HepG2 (cell line): ENCODE results near the gene ABHD17C. TPM values are rescaled to one million over a fixed set of nuclear protein-coding genes. Genes with fewer than 3 reads are reported as not detected.
A peak's percentile ranks its signal among the peaks of the same experiment; 100 is the strongest.

Experiments used
- ERF ChIP-seq: IDR thresholded peaks from 2 replicates; pipeline ENCODE4 v1.6.1; 2018; ENCODE audit warnings: missing biosample characterization, missing genetic modification reagents
- ISX ChIP-seq: sonication (generic); formaldehyde crosslinking; conservative IDR thresholded peaks from 2 replicates; pipeline ENCODE4 v1.5.0; 2020; ENCODE audit warnings: missing genetic modification reagents
- NRL ChIP-seq: sonication (generic); formaldehyde crosslinking; IDR thresholded peaks from 2 replicates; pipeline ENCODE4 v1.5.0; 2020; ENCODE audit warnings: missing genetic modification reagents, mild to moderate bottlenecking, moderate library complexity, borderline replicate concordance
- PCBP1 ChIP-seq: fragments of 200-400 bp; formaldehyde crosslinking; IDR thresholded peaks from 2 replicates; pipeline ENCODE4 v1.6.1; 2017; ENCODE audit warnings: mild to moderate bottlenecking, low read depth, low read length, borderline replicate concordance
- POGZ ChIP-seq: sonication (generic); formaldehyde crosslinking; IDR thresholded peaks from 2 replicates; pipeline ENCODE4 v1.4.0; 2020; ENCODE audit warnings: mild to moderate bottlenecking, missing genetic modification reagents
- RNF219 ChIP-seq: sonication (generic); formaldehyde crosslinking; IDR thresholded peaks from 2 replicates; pipeline ENCODE4 v1.5.0; 2020; ENCODE audit warnings: mild to moderate bottlenecking, missing genetic modification reagents
- SP140L ChIP-seq: sonication (generic); formaldehyde crosslinking; IDR thresholded peaks from 2 replicates; pipeline ENCODE4 v1.4.0; 2020; ENCODE audit warnings: missing genetic modification reagents, borderline replicate concordance
- SP4 ChIP-seq: sonication (generic); formaldehyde crosslinking; IDR thresholded peaks from 2 replicates; pipeline ENCODE4 v1.8.1; 2023; ENCODE audit warnings: mild to moderate bottlenecking, missing genetic modification reagents
- STAT6 ChIP-seq: sonication (generic); formaldehyde crosslinking; IDR thresholded peaks from 2 replicates; pipeline ENCODE4 v1.4.0; 2020; ENCODE audit warnings: missing genetic modification reagents, mild to moderate bottlenecking, borderline replicate concordance
- ZC3H4 ChIP-seq: sonication (generic); formaldehyde crosslinking; IDR thresholded peaks from 2 replicates; pipeline ENCODE4 v1.4.0; 2020; ENCODE audit warnings: missing genetic modification reagents, borderline replicate concordance
- ZNF160 ChIP-seq: sonication (generic); formaldehyde crosslinking; IDR thresholded peaks from 2 replicates; pipeline ENCODE4 v1.8.0; 2022; ENCODE audit warnings: mild to moderate bottlenecking, inconsistent platforms, missing genetic modification reagents
- ZNF20 ChIP-seq: sonication (generic); formaldehyde crosslinking; IDR thresholded peaks from 2 replicates; pipeline ENCODE4 v1.4.0; 2020; ENCODE audit warnings: mild to moderate bottlenecking, moderate library complexity, missing genetic modification reagents
- ZNF256 ChIP-seq: sonication (generic); formaldehyde crosslinking; conservative IDR thresholded peaks from 2 replicates; pipeline ENCODE4 v1.4.0; 2020; ENCODE audit warnings: missing genetic modification reagents
- ZNF335 ChIP-seq: sonication (generic); formaldehyde crosslinking; IDR thresholded peaks from 2 replicates; pipeline ENCODE4 v1.4.0; 2020; ENCODE audit warnings: missing genetic modification reagents
- ZNF414 ChIP-seq: sonication (generic); formaldehyde crosslinking; IDR thresholded peaks from 2 replicates; pipeline ENCODE4 v1.5.0; 2020; ENCODE audit warnings: missing genetic modification reagents
- ZNF546 ChIP-seq: sonication (generic); formaldehyde crosslinking; conservative IDR thresholded peaks from 2 replicates; pipeline ENCODE4 v1.8.1; 2023; ENCODE audit warnings: mild to moderate bottlenecking, missing genetic modification reagents
- ZNF7 ChIP-seq: IDR thresholded peaks from 2 replicates; pipeline ENCODE4 v1.6.1; 2016; ENCODE audit warnings: missing biosample characterization, missing genetic modification reagents
- ZNF761 ChIP-seq: sonication (generic); formaldehyde crosslinking; conservative IDR thresholded peaks from 2 replicates; pipeline ENCODE4 v1.4.0; 2020; ENCODE audit warnings: mild to moderate bottlenecking, missing genetic modification reagents
- ZNF773 ChIP-seq: sonication (generic); formaldehyde crosslinking; IDR thresholded peaks from 2 replicates; pipeline ENCODE4 v1.4.0; 2020; ENCODE audit warnings: missing genetic modification reagents, borderline replicate concordance
- polyA plus RNA-seq, 8 experiments: library from polyadenylated mRNA; depleted of rRNA in 3 of 8; stranded (reverse) in 7 of 8; unstranded in 1 of 8; fragments of >200 nt; fragmentation: Illumina TruSeq in 4 of 8; extraction: Trizol in 4 of 8; gene quantifications; 2 replicates each; pipeline versions ENCODE4 v1.2.1 to v1.2.3, GENCODE V29; 2011 to 2016; ENCODE audit warnings: low read depth in 4 of 8, missing spikeins in 1 of 8, mixed read lengths in 1 of 8; ENCODE audit not compliant: insufficient read depth in 1 of 8
- total RNA-seq, 5 experiments: library from RNA; depleted of rRNA; stranded (reverse); fragments of >200 nt; fragmentation: Illumina TruSeq; extraction: Trizol; gene quantifications; 2 replicates each; pipeline ENCODE4 v1.2.3, GENCODE V29; 2016; ENCODE audit warnings: low read depth in 1 of 5
- TF ChIP-seq, protein P1 (sequence below): sonication (generic); formaldehyde crosslinking; IDR thresholded peaks from 2 replicates; pipeline ENCODE4 v1.4.0; 2020; ENCODE audit warnings: low read depth, mild to moderate bottlenecking, missing genetic modification reagents
- TF ChIP-seq, protein P2 (sequence below): sonication (generic); IDR thresholded peaks from 2 replicates; pipeline ENCODE4 v1.6.1; 2016; ENCODE audit warnings: low read depth, borderline replicate concordance

Gene ABHD17C
- total and polyA plus RNA-seq, 2 of the 13 experiments (the other 11 are each of a cell fraction or from before 2014, with no cell fraction given), result 2.9 to 3.9 TPM

GRCh38 chr15:80743189-80743833, 48.2 kb downstream of the ABHD17C start (continued):
- TF ChIP-seq ZC3H4 (no peak), ERF (CRISPR knock-in tag) (no peak), ZNF7 (CRISPR knock-in tag) (peak; percentile 61; the same call in 1 of the 2 replicates), POGZ (CRISPR knock-in tag) (no peak), SP4 (CRISPR knock-in tag) (no peak), STAT6 (CRISPR knock-in tag) (no peak), ZNF20 (CRISPR knock-in tag) (no peak), ZNF546 (no peak), SP140L (CRISPR knock-in tag) (no peak), NRL (no peak), RNF219 (no peak), ZNF773 (CRISPR knock-in tag) (no peak), ISX (CRISPR knock-in tag) (no peak), ZNF335 (CRISPR knock-in tag) (no peak), ZNF160 (CRISPR knock-in tag) (no peak), ZNF414 (CRISPR knock-in tag) (no peak), ZNF761 (CRISPR knock-in tag) (no peak), ZNF256 (no peak), PCBP1 (no peak)
- TF ChIP-seq, protein P1, sequence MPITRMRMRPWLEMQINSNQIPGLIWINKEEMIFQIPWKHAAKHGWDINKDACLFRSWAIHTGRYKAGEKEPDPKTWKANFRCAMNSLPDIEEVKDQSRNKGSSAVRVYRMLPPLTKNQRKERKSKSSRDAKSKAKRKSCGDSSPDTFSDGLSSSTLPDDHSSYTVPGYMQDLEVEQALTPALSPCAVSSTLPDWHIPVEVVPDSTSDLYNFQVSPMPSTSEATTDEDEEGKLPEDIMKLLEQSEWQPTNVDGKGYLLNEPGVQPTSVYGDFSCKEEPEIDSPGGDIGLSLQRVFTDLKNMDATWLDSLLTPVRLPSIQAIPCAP (CRISPR knock-in tag), result no peak
- TF ChIP-seq, protein P2, sequence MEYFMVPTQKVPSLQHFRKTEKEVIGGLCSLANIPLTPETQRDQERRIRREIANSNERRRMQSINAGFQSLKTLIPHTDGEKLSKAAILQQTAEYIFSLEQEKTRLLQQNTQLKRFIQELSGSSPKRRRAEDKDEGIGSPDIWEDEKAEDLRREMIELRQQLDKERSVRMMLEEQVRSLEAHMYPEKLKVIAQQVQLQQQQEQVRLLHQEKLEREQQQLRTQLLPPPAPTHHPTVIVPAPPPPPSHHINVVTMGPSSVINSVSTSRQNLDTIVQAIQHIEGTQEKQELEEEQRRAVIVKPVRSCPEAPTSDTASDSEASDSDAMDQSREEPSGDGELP, result peak; percentile 32; the same call in 1 of the 2 replicates
